MG63 (cell line): ENCODE results near the gene SLC4A3. TPM values are rescaled to one million over a fixed set of nuclear protein-coding genes. Genes with fewer than 3 reads are reported as not detected.
A peak's percentile ranks its signal among the peaks of the same experiment; 100 is the strongest.
"Not testable (repeated sequence)": the region's sequence is repeated elsewhere in the genome, so short reads cannot be mapped to it uniquely, and the experiment has no call there.

Experiments
- DNase-seq: peaks from one replicate; pipeline ENCODE4 v3.0.0-alpha.2; 2020
- H3K27me3 ChIP-seq: fragments of 250-450 bp; sonication (Bioruptor Pico); 2 replicates; pipeline ENCODE4 v1.5.1; 2020; ENCODE audit warnings: mild to moderate bottlenecking, moderate library complexity
- H3K36me3 ChIP-seq: fragments of 250-450 bp; sonication (Bioruptor Pico); 2 replicates; pipeline ENCODE4 v1.5.1; 2020; ENCODE audit warnings: mild to moderate bottlenecking, moderate library complexity
- H3K4me3 ChIP-seq: fragments of 250-450 bp; sonication (Bioruptor Pico); 2 replicates; pipeline ENCODE4 v1.5.1; 2020; ENCODE audit warnings: mild to moderate bottlenecking, moderate library complexity
- H3K9me3 ChIP-seq: fragments of 250-450 bp; sonication (Bioruptor Pico); 2 replicates; pipeline ENCODE4 v1.5.1; 2020; ENCODE audit warnings: mild to moderate bottlenecking, moderate library complexity
- total RNA-seq: library from RNA; depleted of rRNA; stranded (reverse); fragments of >200 nt; shearing (Covaris generic); gene quantifications from 2 replicates; pipeline ENCODE4 v1.2.3, GENCODE V29; 2014; ENCODE audit warnings: low replicate concordance; rRNA removed

SLC4A3 gene
- total RNA-seq, 1 experiment from 2014 or later, result 3.0 TPM

- no peak for DNase-seq
- H3K9me3 ChIP-seq, result no peaks in the 10 kb centered on the region
- H3K27me3 ChIP-seq, result no peaks in the 10 kb centered on the region
- no peak overlapping the region for H3K4me3 ChIP-seq
- H3K36me3 ChIP-seq, result no peaks in the 10 kb centered on the region
Observed at GRCh38 chr2:219679041-219679440, 51.6 kb downstream of the SLC4A3 start.

GRCh38 chr2:219679571-219679970 lies 52.1 kb downstream of the SLC4A3 start:
- DNase-seq, result no peak
- Histone ChIP-seq H3K27me3 (no peaks in the 10 kb centered on the region), H3K36me3 (no peaks in the 10 kb centered on the region), H3K4me3 (no peak overlapping the region), H3K9me3 (no peaks in the 10 kb centered on the region)

- H3K4me3 ChIP-seq, result no peak overlapping the region
- no peaks in the 10 kb centered on the region for H3K36me3 ChIP-seq
- no peaks in the 10 kb centered on the region for H3K9me3 ChIP-seq
- no peaks in the 10 kb centered on the region for H3K27me3 ChIP-seq
- DNase-seq, result no peak
Observed at GRCh38 chr2:219680958-219681693, 53.7 kb downstream of the SLC4A3 start.

- no peaks in the 10 kb centered on the region for H3K27me3 ChIP-seq
- no peaks in the 10 kb centered on the region for H3K36me3 ChIP-seq
- no peaks in the 10 kb centered on the region for H3K9me3 ChIP-seq
- H3K4me3 ChIP-seq, result no peak overlapping the region
- DNase-seq, result no peak
Observed at GRCh38 chr2:219681694-219682300, 54.4 kb downstream of the SLC4A3 start.

DNA sequence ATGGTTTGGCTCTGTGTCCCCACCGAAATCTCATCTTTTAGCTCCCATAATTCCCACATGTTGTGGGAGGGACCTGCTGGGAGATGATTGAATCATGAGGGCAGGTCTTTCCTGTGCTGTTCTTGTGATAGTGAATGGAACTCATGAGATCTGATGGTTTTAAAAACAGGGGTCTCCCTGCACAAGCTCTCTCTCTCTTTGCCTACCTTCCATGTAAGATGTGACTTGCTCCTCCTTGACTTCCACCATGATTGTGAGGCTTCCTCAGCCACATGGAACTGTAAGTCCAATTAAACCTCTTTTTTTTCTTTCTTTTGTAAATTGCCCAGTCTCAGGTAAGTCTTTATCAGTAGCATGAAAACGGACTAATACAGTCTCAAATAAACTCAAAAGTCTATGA lies 56.0 kb downstream of the SLC4A3 start:
- H3K9me3 ChIP-seq, H3K36me3 ChIP-seq, H3K27me3 ChIP-seq, H3K4me3 ChIP-seq, DNase-seq: not testable (repeated sequence)

GRCh38 chr2:219684721-219685689 lies 57.6 kb downstream of the SLC4A3 start:
- Histone ChIP-seq H3K9me3 (no peaks in the 10 kb centered on the region), H3K27me3 (no peaks in the 10 kb centered on the region), H3K4me3 (0 out of 2 replicates have a peak overlapping the region, but pooled peaks have one; percentile 12), H3K36me3 (no peaks in the 10 kb centered on the region)
- DNase-seq, result peak; percentile 50

DNA sequence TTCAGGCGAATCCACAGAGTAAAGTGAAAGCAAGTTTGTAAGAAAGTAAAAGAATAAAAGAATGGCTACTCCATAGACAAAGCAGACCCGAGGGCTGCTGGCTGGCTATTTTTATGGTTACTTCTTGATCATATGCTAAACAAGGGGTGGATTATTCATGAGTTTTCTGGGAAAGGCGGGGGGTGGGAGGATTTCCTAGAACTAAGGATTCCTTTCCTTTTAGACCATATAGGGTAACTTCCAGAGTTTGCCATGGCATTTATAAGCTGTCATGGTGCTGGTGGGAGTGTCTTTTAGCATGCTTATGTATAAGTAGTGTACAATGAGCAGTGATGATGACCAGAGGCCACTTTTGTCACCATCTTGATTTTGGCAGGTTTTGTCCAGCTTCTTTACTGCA lies 59.8 kb downstream of the SLC4A3 start:
- Histone ChIP-seq H3K36me3 (no peaks in the 10 kb centered on the region), H3K4me3 (no peak overlapping the region), H3K27me3 (no peaks in the 10 kb centered on the region), H3K9me3 (no peaks in the 10 kb centered on the region)
- DNase-seq, result peak; percentile 22

- no peaks in the 10 kb centered on the region for H3K9me3 ChIP-seq
- H3K4me3 ChIP-seq, result no peak overlapping the region
- no peaks in the 10 kb centered on the region for H3K36me3 ChIP-seq
- no peaks in the 10 kb centered on the region for H3K27me3 ChIP-seq
- no peak for DNase-seq
Observed at GRCh38 chr2:219687882-219688559, 60.6 kb downstream of the SLC4A3 start.

GRCh38 chr2:219688560-219689445 lies 61.4 kb downstream of the SLC4A3 start:
- Histone ChIP-seq H3K9me3 (no peaks in the 10 kb centered on the region), H3K27me3 (no peaks in the 10 kb centered on the region), H3K36me3 (no peaks in the 10 kb centered on the region), H3K4me3 (no peak overlapping the region)
- DNase-seq, result peak; percentile 90

GRCh38 chr2:219689676-219690628 lies 62.5 kb downstream of the SLC4A3 start:
- no peaks in the 10 kb centered on the region for H3K9me3 ChIP-seq
- no peaks in the 10 kb centered on the region for H3K27me3 ChIP-seq
- peak; percentile 31 for DNase-seq
- no peaks in the 10 kb centered on the region for H3K36me3 ChIP-seq
- no peak overlapping the region for H3K4me3 ChIP-seq

- no peaks in the 10 kb centered on the region for H3K27me3 ChIP-seq
- DNase-seq, result no peak
- H3K4me3 ChIP-seq, result no peak overlapping the region
- no peaks in the 10 kb centered on the region for H3K36me3 ChIP-seq
- H3K9me3 ChIP-seq, result no peaks in the 10 kb centered on the region
Observed at GRCh38 chr2:219691571-219691970, 64.1 kb downstream of the SLC4A3 start.

Other genes starting within 250 kb of the SLC4A3 start
- gene DNPEP, start 239.7 kb upstream of the SLC4A3 start, total RNA-seq, result 56.4 and 73.1 TPM in 2 replicates
- 3.8 and 22.6 TPM in 2 replicates for gene DES, start 209.3 kb upstream of the SLC4A3 start, total RNA-seq
- gene SPEG, start 192.8 kb upstream of the SLC4A3 start, total RNA-seq, result 11.6 and 12.6 TPM in 2 replicates
- 61.4 and 89.6 TPM in 2 replicates for gene GMPPA, start 128.7 kb upstream of the SLC4A3 start, total RNA-seq
- gene ASIC4, start 113.1 kb upstream of the SLC4A3 start, total RNA-seq, result not detected in 2 replicates
- gene CHPF, start 83.8 kb upstream of the SLC4A3 start, total RNA-seq, result 26.6 and 40.4 TPM in 2 replicates
- gene TMEM198, start 83.6 kb upstream of the SLC4A3 start, total RNA-seq, result 5.1 and 5.9 TPM in 2 replicates
- gene OBSL1, start 56.1 kb upstream of the SLC4A3 start, total RNA-seq, result 37.6 and 49.9 TPM in 2 replicates
- gene INHA, start 55.3 kb upstream of the SLC4A3 start, total RNA-seq, result not detected in 2 replicates
- 8.2 and 15.8 TPM in 2 replicates for gene STK11IP, start 29.8 kb upstream of the SLC4A3 start, total RNA-seq